Liver (tissue), 9 donors: ENCODE measurements around the gene MGAT5. TPM values are rescaled to one million over a fixed set of nuclear protein-coding genes. Genes with fewer than 3 reads are reported as not detected.

ENCODE experiments used
- DNase-seq: peaks from one replicate; pipeline ENCODE4 v3.0.0-alpha.2; 2017; ENCODE audit warnings: low spot score
- H3K27ac ChIP-seq, 2 donors: one replicate each; pipeline ENCODE4 v1.7.0; 2013; ENCODE audit warnings: inconsistent platforms in 2 of 2, low read length in 2 of 2, control low read depth in 1 of 2, low read depth in 1 of 2, mild to moderate bottlenecking in 1 of 2
- H3K27me3 ChIP-seq, 4 donors: one replicate each; pipeline versions ENCODE4 v1.6.1 to v1.7.0; 2013; ENCODE audit warnings: low read length in 3 of 4, inconsistent platforms in 1 of 4, mild to moderate bottlenecking in 1 of 4, moderate library complexity in 1 of 4; ENCODE audit not compliant: control insufficient read depth in 4 of 4, insufficient read depth in 4 of 4
- H3K36me3 ChIP-seq, 4 donors: one replicate each; pipeline versions ENCODE4 v1.6.1 to v1.7.0; 2013; ENCODE audit warnings: low read length in 3 of 4, mild to moderate bottlenecking in 3 of 4, low read depth in 1 of 4, moderate library complexity in 1 of 4; ENCODE audit not compliant: control insufficient read depth in 4 of 4, insufficient read depth in 3 of 4
- H3K4me1 ChIP-seq, 4 donors: one replicate each; pipeline versions ENCODE4 v1.6.1 to v1.7.0; 2013; ENCODE audit warnings: low read length in 3 of 4, mild to moderate bottlenecking in 3 of 4, moderate library complexity in 1 of 4; ENCODE audit not compliant: control insufficient read depth in 4 of 4, insufficient read depth in 4 of 4
- H3K4me3 ChIP-seq, 3 donors: one replicate each; pipeline versions ENCODE4 v1.6.1 to v1.7.0; 2013; ENCODE audit warnings: low read length in 3 of 3, control low read depth in 1 of 3, low read depth in 1 of 3, mild to moderate bottlenecking in 1 of 3
- H3K9ac ChIP-seq, 2 donors: one replicate each; pipeline ENCODE4 v1.7.0; 2013; ENCODE audit warnings: low read length in 2 of 2, mild to moderate bottlenecking in 2 of 2, moderate library complexity in 2 of 2, control low read depth in 1 of 2, low read depth in 1 of 2
- H3K9me3 ChIP-seq, 4 donors: one replicate each; pipeline versions ENCODE4 v1.6.1 to v1.7.0; 2013; ENCODE audit warnings: low read length in 3 of 4; ENCODE audit not compliant: control insufficient read depth in 4 of 4
- EGR1 ChIP-seq, 2 donors: IDR thresholded peaks; 2 replicates each; pipeline ENCODE4 v1.6.1; 2016 to 2018; ENCODE audit warnings: antibody characterized with exemption in 2 of 2, low read depth in 2 of 2
- FOXA1 ChIP-seq: IDR thresholded peaks from 2 replicates; pipeline ENCODE4 v1.6.1; 2016; ENCODE audit warnings: antibody characterized with exemption
- FOXA2 ChIP-seq: IDR thresholded peaks from 2 replicates; pipeline ENCODE4 v1.6.1; 2016; ENCODE audit warnings: antibody characterized with exemption
- GABPA ChIP-seq, 2 donors: IDR thresholded peaks in 1 of 2; conservative IDR thresholded peaks in 1 of 2; 2 replicates each; pipeline ENCODE4 v1.6.1; 2016; ENCODE audit warnings: antibody characterized with exemption in 2 of 2, mild to moderate bottlenecking in 1 of 2, moderate library complexity in 1 of 2
- HNF4A ChIP-seq, 2 donors: conservative IDR thresholded peaks; 2 replicates each; pipeline ENCODE4 v1.6.1; 2016; ENCODE audit warnings: antibody characterized with exemption in 2 of 2, mild to moderate bottlenecking in 2 of 2
- NR2F2 ChIP-seq: IDR thresholded peaks from 2 replicates; pipeline ENCODE4 v1.6.1; 2016; ENCODE audit warnings: antibody characterized with exemption
- RAD21 ChIP-seq, 2 donors: IDR thresholded peaks; 2 replicates each; pipeline ENCODE4 v1.6.1; 2016; ENCODE audit warnings: antibody characterized with exemption in 2 of 2, mild to moderate bottlenecking in 2 of 2
- RXRA ChIP-seq, 2 donors: IDR thresholded peaks; 2 replicates each; pipeline ENCODE4 v1.6.1; 2017 to 2018; ENCODE audit warnings: antibody characterized with exemption in 2 of 2, mild to moderate bottlenecking in 1 of 2
- WGBS: extraction: QIAGEN DNeasy Blood & Tissue Kit; methylation state at CpG from one replicate; pipeline ENCODE4 v1.1.7; 2013; 5-methylcytosine and 5-hydroxymethylcytosine counted together
- polyA plus RNA-seq, 2 donors: library from polyadenylated mRNA; stranded (reverse) in 1 of 2; unstranded in 1 of 2; fragments of 200-250 nt in 1 of 2; fragments of >200 nt in 1 of 2; fragmentation: Nextera tagmentation in 1 of 2; extraction: Ambion mirVana in 1 of 2; gene quantifications; one replicate each; pipeline versions ENCODE4 v1.2.1 to v1.2.3, GENCODE V29; 2013 to 2015
- total RNA-seq, 2 donors: library from RNA; depleted of rRNA; stranded (reverse); fragments of >200 nt; gene quantifications; one replicate each; pipeline ENCODE4 v1.2.3, GENCODE V29; 2014
- TF ChIP-seq, protein P1 (sequence below): IDR thresholded peaks from 2 replicates; pipeline ENCODE4 v1.6.1; 2016; ENCODE audit warnings: antibody characterized with exemption
- TF ChIP-seq, protein P2 (sequence below): fragments of 150-350 bp; IDR thresholded peaks from 2 replicates; pipeline ENCODE4 v1.5.1; 2017; ENCODE audit warnings: improper control_type of control experiment, low read depth, low read length; ENCODE audit not compliant: missing input control
- TF ChIP-seq, protein P3 (sequence below): IDR thresholded peaks from 2 replicates; pipeline ENCODE4 v1.6.1; 2016; ENCODE audit warnings: antibody characterized with exemption, mild to moderate bottlenecking
- donor health status: healthy.
- donor health status: healthy.
- donor health status: healthy.
- donor health status: healthy.
- donor health status: healthy.

MGAT5 gene
- total and polyA plus RNA-seq, 4 donors: 1.8 to 12.7 (median 5.6) TPM

DNA sequence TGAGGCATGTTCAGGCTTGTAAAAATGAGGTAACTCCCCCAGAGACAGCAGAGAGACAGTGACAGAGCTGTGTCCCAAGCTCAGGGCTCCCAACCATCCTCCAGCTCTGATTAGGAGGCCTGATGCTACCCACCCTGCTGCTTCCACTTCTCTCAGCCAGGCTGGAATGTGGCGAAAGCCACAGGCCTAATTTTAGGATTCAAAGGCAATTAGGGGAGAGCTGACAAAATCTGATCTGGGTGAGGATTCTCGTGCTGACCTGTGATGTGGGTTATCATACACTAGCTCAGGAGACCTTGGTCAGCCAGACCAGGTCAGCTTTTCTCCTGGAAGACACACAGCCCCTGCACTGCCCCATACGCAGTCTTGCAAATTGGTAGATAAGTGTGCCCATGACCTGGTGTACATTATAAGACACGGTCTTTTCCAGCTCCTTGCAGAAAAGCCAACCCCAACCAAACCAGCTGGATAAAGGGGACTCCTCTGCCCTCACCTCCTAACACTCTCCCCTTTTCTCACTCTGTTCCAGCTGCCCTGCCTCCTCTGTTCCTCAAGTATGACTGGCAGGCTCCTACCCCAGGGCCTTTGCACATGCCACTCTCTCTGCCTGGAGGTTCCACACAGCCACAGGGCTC lies 225.9 kb downstream of the MGAT5 start:
- 88% methylated on average over 4 of the region's 4 CpGs for WGBS
- Histone ChIP-seq H3K4me1 (no peaks in the 10 kb centered on the region), H3K27ac (no peak overlapping the region), H3K27me3 (no peaks in the 10 kb centered on the region), H3K36me3 (no peaks in the 10 kb centered on the region), H3K4me3 (no peak overlapping the region), H3K9me3 (no peaks in the 10 kb centered on the region), H3K9ac (no peak overlapping the region)
- TF ChIP-seq, protein P1, sequence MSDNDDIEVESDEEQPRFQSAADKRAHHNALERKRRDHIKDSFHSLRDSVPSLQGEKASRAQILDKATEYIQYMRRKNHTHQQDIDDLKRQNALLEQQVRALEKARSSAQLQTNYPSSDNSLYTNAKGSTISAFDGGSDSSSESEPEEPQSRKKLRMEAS: no peak
- no peak for TF ChIP-seq FOXA1
- TF ChIP-seq RXRA (IDR thresholded peaks at IDR 0.05): no peak
- TF ChIP-seq NR2F2: no peak
- no peak for TF ChIP-seq RAD21 (IDR thresholded peaks at IDR 0.05)
- DNase-seq: peak; percentile 13

DNA sequence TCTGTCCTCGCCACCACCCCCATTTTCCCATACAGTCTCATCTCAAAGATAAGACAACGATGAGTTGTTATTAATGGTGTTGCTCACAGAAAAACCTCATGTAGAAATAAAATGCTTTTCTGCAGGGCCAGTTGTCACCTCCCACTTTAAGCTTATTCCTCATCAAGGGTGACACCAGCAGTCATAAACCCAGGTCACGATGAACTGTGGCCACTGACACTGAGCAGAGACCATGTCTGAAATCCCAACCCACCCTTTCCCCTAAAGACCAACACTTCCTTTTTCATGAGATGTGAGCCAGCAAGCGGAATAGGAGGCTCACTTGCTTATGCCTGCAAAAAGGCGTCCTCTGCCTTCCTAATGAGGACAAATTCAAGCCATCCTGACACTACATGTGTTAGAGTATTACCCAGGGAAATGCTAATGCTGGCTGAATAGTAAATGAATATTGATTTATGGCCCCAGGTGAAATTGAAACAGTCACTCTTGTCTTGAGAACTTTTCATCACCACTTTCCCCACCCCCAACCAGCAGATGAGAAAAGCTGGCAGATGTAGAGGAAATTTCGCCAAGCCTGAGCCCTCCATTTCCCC lies 228.4 kb downstream of the MGAT5 start:
- Histone ChIP-seq H3K36me3 (no peaks in the 10 kb centered on the region), H3K4me1 (no peaks in the 10 kb centered on the region), H3K27me3 (no peaks in the 10 kb centered on the region), H3K27ac (no peak overlapping the region), H3K9me3 (no peaks in the 10 kb centered on the region), H3K9ac (no peak overlapping the region), H3K4me3 (no peak overlapping the region)
- DNase-seq: peak; percentile 1
- TF ChIP-seq, protein P1: no peak
- TF ChIP-seq GABPA (IDR thresholded peaks at IDR 0.05 in 1 of 2, conservative IDR thresholded peaks at IDR 0.05 in 1 of 2) (no peak), EGR1 (IDR thresholded peaks at IDR 0.05; ENCODE audit: low read depth in 2 of 2) (no peak), FOXA1 (no peak), HNF4A (conservative IDR thresholded peaks at IDR 0.05) (no peak), FOXA2 (no peak)
- TF ChIP-seq, protein P2, sequence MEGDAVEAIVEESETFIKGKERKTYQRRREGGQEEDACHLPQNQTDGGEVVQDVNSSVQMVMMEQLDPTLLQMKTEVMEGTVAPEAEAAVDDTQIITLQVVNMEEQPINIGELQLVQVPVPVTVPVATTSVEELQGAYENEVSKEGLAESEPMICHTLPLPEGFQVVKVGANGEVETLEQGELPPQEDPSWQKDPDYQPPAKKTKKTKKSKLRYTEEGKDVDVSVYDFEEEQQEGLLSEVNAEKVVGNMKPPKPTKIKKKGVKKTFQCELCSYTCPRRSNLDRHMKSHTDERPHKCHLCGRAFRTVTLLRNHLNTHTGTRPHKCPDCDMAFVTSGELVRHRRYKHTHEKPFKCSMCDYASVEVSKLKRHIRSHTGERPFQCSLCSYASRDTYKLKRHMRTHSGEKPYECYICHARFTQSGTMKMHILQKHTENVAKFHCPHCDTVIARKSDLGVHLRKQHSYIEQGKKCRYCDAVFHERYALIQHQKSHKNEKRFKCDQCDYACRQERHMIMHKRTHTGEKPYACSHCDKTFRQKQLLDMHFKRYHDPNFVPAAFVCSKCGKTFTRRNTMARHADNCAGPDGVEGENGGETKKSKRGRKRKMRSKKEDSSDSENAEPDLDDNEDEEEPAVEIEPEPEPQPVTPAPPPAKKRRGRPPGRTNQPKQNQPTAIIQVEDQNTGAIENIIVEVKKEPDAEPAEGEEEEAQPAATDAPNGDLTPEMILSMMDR: no peak
- TF ChIP-seq, protein P3, sequence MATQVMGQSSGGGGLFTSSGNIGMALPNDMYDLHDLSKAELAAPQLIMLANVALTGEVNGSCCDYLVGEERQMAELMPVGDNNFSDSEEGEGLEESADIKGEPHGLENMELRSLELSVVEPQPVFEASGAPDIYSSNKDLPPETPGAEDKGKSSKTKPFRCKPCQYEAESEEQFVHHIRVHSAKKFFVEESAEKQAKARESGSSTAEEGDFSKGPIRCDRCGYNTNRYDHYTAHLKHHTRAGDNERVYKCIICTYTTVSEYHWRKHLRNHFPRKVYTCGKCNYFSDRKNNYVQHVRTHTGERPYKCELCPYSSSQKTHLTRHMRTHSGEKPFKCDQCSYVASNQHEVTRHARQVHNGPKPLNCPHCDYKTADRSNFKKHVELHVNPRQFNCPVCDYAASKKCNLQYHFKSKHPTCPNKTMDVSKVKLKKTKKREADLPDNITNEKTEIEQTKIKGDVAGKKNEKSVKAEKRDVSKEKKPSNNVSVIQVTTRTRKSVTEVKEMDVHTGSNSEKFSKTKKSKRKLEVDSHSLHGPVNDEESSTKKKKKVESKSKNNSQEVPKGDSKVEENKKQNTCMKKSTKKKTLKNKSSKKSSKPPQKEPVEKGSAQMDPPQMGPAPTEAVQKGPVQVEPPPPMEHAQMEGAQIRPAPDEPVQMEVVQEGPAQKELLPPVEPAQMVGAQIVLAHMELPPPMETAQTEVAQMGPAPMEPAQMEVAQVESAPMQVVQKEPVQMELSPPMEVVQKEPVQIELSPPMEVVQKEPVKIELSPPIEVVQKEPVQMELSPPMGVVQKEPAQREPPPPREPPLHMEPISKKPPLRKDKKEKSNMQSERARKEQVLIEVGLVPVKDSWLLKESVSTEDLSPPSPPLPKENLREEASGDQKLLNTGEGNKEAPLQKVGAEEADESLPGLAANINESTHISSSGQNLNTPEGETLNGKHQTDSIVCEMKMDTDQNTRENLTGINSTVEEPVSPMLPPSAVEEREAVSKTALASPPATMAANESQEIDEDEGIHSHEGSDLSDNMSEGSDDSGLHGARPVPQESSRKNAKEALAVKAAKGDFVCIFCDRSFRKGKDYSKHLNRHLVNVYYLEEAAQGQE: no peak
- 83% methylated on average over 6 of the region's 6 CpGs for WGBS
